Naive B cell (primary cell): Measurements from ENCODE around the gene DDX47. TPM values are rescaled to one million over a fixed set of nuclear protein-coding genes. Genes with fewer than 3 reads are reported as not detected.
"Not testable (repeated sequence)": the region's sequence is repeated elsewhere in the genome, so short reads cannot be mapped to it uniquely, and the experiment has no call there.

Experiments
- ATAC-seq, 2 donors: fragments of 150-1000 bp; cut with Tn5 transposase; 2 replicates each; pipeline ENCODE4 v1.10.0; 2021; ENCODE audit warnings: low read depth in 2 of 2, mild to moderate bottlenecking in 2 of 2, moderate library complexity in 2 of 2
- DNase-seq: peaks from one replicate; pipeline ENCODE4 v3.0.0; 2022
- H3K27ac Mint-ChIP-seq, 6 donors: one replicate each; pipeline ENCODE4 v1.8.0; 2020 to 2022; ENCODE audit warnings: mild to moderate bottlenecking in 6 of 6, mixed read lengths in 6 of 6, moderate library complexity in 5 of 6, inconsistent platforms in 2 of 6
- H3K27me3 Mint-ChIP-seq, 3 donors: one replicate each; pipeline ENCODE4 v1.8.0; 2021 to 2022; ENCODE audit warnings: mixed read lengths in 3 of 3, mild to moderate bottlenecking in 1 of 3
- H3K36me3 Mint-ChIP-seq, 2 donors: one replicate each; pipeline ENCODE4 v1.8.0; 2020 to 2022; ENCODE audit warnings: mixed read lengths in 2 of 2, inconsistent platforms in 1 of 2, mild to moderate bottlenecking in 1 of 2
- H3K4me1 Mint-ChIP-seq, 3 donors: one replicate each; pipeline ENCODE4 v1.8.0; 2020 to 2022; ENCODE audit warnings: mixed read lengths in 3 of 3, inconsistent platforms in 1 of 3, mild to moderate bottlenecking in 1 of 3, moderate library complexity in 1 of 3
- H3K4me3 Mint-ChIP-seq, 8 donors: one replicate each; pipeline ENCODE4 v1.8.0; 2020 to 2022; ENCODE audit warnings: mild to moderate bottlenecking in 8 of 8, mixed read lengths in 8 of 8, moderate library complexity in 8 of 8, inconsistent platforms in 2 of 8
- H3K9me3 Mint-ChIP-seq, 7 donors: one replicate each; pipeline ENCODE4 v1.8.0; 2020 to 2022; ENCODE audit warnings: mixed read lengths in 7 of 7, mild to moderate bottlenecking in 5 of 7, inconsistent platforms in 2 of 7, moderate library complexity in 1 of 7
- polyA plus RNA-seq, 6 donors: library from polyadenylated mRNA; unstranded; fragments of 300-500 nt; fragmentation: Illumina TruSeq; gene quantifications; one replicate each; pipeline ENCODE4 v1.2.3, GENCODE V29; 2021; ENCODE audit warnings: low read depth in 6 of 6

Gene DDX47
- polyA plus RNA-seq, 6 donors from 2014 or later = 52.0 to 98.1 (median 78.2) TPM

DNA sequence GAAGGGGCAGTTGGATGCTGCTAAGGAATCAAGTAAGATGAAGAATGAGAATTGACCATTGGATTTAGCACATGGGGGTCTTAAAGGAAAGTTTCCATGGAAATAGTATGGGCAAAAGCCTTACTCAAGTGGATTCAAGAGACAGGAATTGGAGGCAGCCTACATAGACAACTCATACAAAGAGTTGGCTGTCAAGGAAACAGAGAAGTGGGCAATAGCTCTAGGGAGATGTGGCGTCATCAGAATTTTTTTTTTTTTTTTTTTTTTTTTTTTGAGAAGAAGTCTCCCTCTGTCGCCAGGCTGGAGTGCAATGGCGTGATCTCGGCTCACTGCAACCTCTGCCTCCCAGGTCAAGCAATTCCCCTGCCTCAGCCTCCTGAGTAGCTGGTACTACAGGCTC lies 11.5 kb upstream of the DDX47 start:
- not testable (repeated sequence) for H3K27ac Mint-ChIP-seq, ATAC-seq, DNase-seq, H3K9me3 Mint-ChIP-seq, H3K27me3 Mint-ChIP-seq, H3K4me3 Mint-ChIP-seq, H3K36me3 Mint-ChIP-seq
- peaks cover 24 to 27% (median 26%) of the 10 kb centered on the region in 3 donors for H3K4me1 Mint-ChIP-seq

GRCh38 chr12:12803186-12803585 lies 10.0 kb upstream of the DDX47 start:
- no peaks in the 10 kb centered on the region for H3K27me3 Mint-ChIP-seq
- ATAC-seq (no peak), DNase-seq (no peak)
- H3K4me3 Mint-ChIP-seq = no peak overlapping the region
- peaks cover 28 to 42% (median 39%) of the 10 kb centered on the region in 3 donors for H3K4me1 Mint-ChIP-seq
- peak overlapping the region in 5 of 6 donors; percentile 18 to 87 (median 56) for H3K27ac Mint-ChIP-seq
- no peaks in the 10 kb centered on the region for H3K36me3 Mint-ChIP-seq
- H3K9me3 Mint-ChIP-seq = no peaks in the 10 kb centered on the region

GRCh38 chr12:12804011-12804410 lies 9.1 kb upstream of the DDX47 start:
- H3K9me3 Mint-ChIP-seq = no peaks in the 10 kb centered on the region
- H3K36me3 Mint-ChIP-seq = no peaks in the 10 kb centered on the region
- peaks cover 32 to 49% (median 47%) of the 10 kb centered on the region in 3 donors for H3K4me1 Mint-ChIP-seq
- no peak overlapping the region for H3K4me3 Mint-ChIP-seq
- ATAC-seq = no peak
- no peaks in the 10 kb centered on the region for H3K27me3 Mint-ChIP-seq
- no peak for DNase-seq
- H3K27ac Mint-ChIP-seq = peak overlapping the region in 3 of 6 donors; percentile 69 to 100 (median 98)

DNA sequence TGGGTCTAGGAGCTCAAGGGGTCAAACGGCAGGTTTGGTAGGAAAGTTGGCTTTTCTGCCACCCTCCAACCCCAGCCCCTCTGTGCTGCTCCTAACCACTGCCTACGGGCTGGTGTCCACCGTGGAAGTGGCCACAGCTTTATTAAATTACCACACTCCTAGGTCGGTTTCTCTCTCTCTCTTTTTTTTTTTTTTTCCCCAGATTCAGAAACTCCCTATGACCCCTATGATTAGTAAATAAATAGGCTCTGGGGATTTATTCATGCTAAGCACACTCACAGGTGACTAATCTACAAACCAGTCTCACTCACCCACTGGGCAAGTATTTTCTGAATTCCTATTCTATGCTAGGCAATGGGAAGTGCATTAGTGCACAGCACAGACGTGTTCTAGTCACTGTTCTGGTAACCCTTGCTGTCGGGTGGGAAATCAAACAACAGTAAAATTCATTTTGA lies 8.7 kb upstream of the DDX47 start:
- H3K4me1 Mint-ChIP-seq = peaks cover 37 to 53% (median 52%) of the 10 kb centered on the region in 3 donors

DNA sequence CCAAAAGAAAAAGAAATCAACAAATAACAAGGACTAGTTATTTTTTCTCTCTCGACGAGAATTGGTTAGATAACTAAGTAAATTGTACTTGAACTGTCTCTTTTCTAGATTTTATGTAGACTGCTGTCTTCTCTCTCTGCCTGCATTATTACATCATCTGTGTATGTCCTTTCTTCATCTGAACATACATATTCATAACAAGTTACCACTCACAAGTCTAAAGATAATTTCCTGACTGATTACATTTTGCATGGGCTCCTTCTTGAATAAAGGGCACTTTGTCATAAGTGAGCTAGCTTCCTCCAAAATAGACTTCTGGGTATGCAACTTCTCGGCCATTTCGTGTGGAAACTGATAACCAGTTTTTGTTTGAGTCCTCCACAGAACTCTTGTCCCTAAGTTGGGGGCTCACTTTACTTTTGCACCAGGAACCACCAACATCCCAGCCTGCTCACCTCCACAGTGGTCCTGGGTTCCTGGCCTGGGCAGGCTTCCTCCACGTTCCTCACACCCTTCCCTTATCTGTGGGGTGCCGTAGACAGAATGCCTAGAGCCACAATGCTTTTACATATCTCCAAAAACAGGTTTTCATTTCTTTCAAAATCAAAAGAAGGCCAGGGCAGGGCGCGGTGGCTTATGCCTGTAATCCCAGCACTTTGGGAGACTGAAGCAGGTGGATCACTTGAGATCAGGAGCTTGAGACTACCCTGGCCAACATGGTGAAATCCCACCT lies 6.2 kb upstream of the DDX47 start:
- Mint-ChIP-seq H3K36me3 (no peaks in the 10 kb centered on the region), H3K9me3 (no peaks in the 10 kb centered on the region), H3K27ac (peak overlapping the region; percentile 98 to 100 (median 99)), H3K27me3 (no peaks in the 10 kb centered on the region), H3K4me3 (peak overlapping the region in 5 of 8 donors; percentile 29 to 78 (median 44)), H3K4me1 (peaks cover 41 to 57% (median 52%) of the 10 kb centered on the region in 3 donors)
- DNase-seq = no peak
- no peak for ATAC-seq

More for the DNA sequence above, 8.7 kb upstream of the DDX47 start:
- no peaks in the 10 kb centered on the region for H3K9me3 Mint-ChIP-seq
- peak overlapping the region in 1 of 8 donors; percentile 19 for H3K4me3 Mint-ChIP-seq
- no peak for ATAC-seq
- peak overlapping the region in 5 of 6 donors; percentile 57 to 100 (median 82) for H3K27ac Mint-ChIP-seq
- H3K36me3 Mint-ChIP-seq = no peaks in the 10 kb centered on the region
- no peak for DNase-seq
- H3K27me3 Mint-ChIP-seq = no peaks in the 10 kb centered on the region

DNA sequence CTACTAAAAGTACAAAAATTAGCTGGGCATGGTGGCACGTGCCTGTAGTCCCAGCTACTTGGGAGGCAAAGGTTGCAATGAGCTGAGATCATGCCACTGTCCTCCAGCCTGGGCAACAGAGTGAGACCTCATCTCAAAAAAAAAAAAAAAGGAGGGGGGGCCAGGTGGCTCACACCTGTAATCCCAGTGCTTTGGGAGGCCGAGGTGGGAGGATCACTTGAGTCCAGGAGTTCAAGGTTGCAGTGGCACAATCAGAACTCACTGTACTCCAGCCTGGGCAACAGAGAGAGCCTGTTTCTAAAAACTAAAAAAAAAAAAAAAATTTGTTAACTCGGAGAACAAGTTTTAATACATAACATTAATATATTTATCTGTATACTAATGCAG lies 5.6 kb upstream of the DDX47 start:
- ATAC-seq, H3K36me3 Mint-ChIP-seq, H3K9me3 Mint-ChIP-seq, H3K27me3 Mint-ChIP-seq, DNase-seq: not testable (repeated sequence)
- peak overlapping the region in 5 of 8 donors; percentile 32 to 90 (median 47) for H3K4me3 Mint-ChIP-seq
- H3K4me1 Mint-ChIP-seq = peaks cover 36 to 53% (median 46%) of the 10 kb centered on the region in 3 donors
- H3K27ac Mint-ChIP-seq = peak overlapping the region; percentile 98 to 100 (median 99)

- peak; percentile 87 for DNase-seq
- Mint-ChIP-seq H3K27ac (peak overlapping the region; percentile 98 to 100 (median 99)), H3K4me1 (peaks cover 39 to 58% (median 46%) of the 10 kb centered on the region in 3 donors), H3K27me3 (no peaks in the 10 kb centered on the region), H3K4me3 (peak overlapping the region; percentile 44 to 92 (median 80)), H3K36me3 (no peaks in the 10 kb centered on the region), H3K9me3 (no peaks in the 10 kb centered on the region)
- peak; percentile 84 to 85 for ATAC-seq
Measured at GRCh38 chr12:12807970-12808702, 5.0 kb upstream of the DDX47 start.

DNA sequence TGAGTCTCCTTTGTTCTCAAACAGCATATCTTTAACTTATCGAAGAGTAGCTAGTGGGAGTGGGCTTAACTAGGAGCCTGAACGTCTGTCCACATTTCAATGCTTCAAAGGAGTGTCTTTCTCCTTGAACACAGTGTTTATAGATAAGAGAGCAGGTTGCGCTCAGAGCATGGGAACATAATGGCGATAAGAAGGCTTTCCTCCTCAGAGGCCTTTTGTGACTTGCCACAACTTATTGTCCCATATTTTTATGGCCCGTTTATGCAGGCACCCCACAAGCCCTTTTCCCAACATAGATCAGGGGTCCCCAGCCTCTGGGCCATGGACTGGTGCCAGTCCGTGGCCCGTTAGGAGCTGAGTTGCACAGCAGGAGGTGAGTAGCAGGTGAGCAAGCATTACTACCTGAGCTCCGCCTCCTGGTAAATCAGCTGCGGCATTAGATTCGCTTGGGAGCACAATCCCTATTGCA lies 2.6 kb upstream of the DDX47 start:
- no peaks in the 10 kb centered on the region for H3K27me3 Mint-ChIP-seq
- peaks cover 2 to 5% of the 10 kb centered on the region in 2 donors for H3K36me3 Mint-ChIP-seq
- H3K4me3 Mint-ChIP-seq = no peak overlapping the region
- DNase-seq (no peak), ATAC-seq (no peak)
- H3K27ac Mint-ChIP-seq = peak overlapping the region in 4 of 6 donors; percentile 38 to 98 (median 74)
- H3K4me1 Mint-ChIP-seq = peaks cover 53 to 68% (median 63%) of the 10 kb centered on the region in 3 donors
- H3K9me3 Mint-ChIP-seq = no peaks in the 10 kb centered on the region

DNA sequence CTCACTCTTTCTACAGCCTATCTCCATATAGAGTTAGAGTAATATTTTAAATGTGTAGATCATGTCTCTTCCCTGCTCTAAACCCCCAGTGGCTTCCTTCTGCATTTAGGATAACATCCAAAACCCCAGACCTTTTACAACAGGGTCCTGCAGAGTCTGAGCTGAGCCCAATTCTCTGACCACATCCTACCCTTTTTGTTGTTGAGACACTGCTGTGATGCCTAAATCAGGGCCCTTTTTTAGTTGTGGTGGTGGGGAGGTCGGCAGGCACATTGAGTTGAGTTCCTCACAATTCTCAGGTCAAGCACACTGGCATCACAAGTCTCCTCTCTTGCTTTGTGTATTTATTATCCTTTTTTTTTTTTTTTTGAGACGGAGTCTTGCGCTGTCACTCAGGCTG lies 1.8 kb upstream of the DDX47 start:
- peaks cover 55 to 69% (median 64%) of the 10 kb centered on the region in 3 donors for H3K4me1 Mint-ChIP-seq
- H3K9me3 Mint-ChIP-seq = no peaks in the 10 kb centered on the region
- H3K27me3 Mint-ChIP-seq = no peaks in the 10 kb centered on the region
- peaks cover 8 to 9% of the 10 kb centered on the region in 2 donors for H3K36me3 Mint-ChIP-seq
- no peak for ATAC-seq
- DNase-seq = no peak
- peak overlapping the region in 1 of 8 donors; percentile 16 for H3K4me3 Mint-ChIP-seq
- H3K27ac Mint-ChIP-seq = peak overlapping the region in 1 of 6 donors; percentile 80

DNA sequence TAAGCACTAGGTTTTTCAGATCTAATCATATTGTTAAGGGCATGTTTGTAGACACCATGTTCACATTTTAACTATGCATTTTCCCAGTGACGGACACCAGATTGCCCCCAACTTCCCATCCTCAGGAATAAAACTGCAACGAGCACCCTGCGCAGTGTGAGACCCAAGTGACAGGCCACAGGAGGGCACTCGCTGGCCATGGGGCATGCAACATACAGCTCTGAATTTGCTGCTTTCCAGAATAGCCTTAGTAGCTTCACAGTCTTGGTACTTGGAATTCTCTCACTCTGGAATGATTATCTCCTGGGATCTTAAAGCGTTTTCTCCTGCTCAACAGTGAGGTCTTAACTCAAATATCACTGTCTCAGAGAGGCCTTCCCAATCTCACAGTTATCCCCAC lies 972 bp upstream of the DDX47 start:
- ATAC-seq = no peak
- no peaks in the 10 kb centered on the region for H3K27me3 Mint-ChIP-seq
- no peaks in the 10 kb centered on the region for H3K9me3 Mint-ChIP-seq
- H3K27ac Mint-ChIP-seq = peak overlapping the region in 1 of 6 donors; percentile 24
- no peak for DNase-seq
- H3K36me3 Mint-ChIP-seq = peaks cover 8 to 9% of the 10 kb centered on the region in 2 donors
- peak overlapping the region in 2 of 8 donors; percentile 73 to 97 for H3K4me3 Mint-ChIP-seq
- H3K4me1 Mint-ChIP-seq = peaks cover 55 to 69% (median 60%) of the 10 kb centered on the region in 3 donors

- Mint-ChIP-seq H3K27me3 (no peaks in the 10 kb centered on the region), H3K4me1 (peaks cover 55 to 65% (median 57%) of the 10 kb centered on the region in 3 donors), H3K27ac (peak overlapping the region in 5 of 6 donors; percentile 96 to 98 (median 98)), H3K9me3 (no peaks in the 10 kb centered on the region), H3K36me3 (peaks cover 8 to 9% of the 10 kb centered on the region in 2 donors), H3K4me3 (peak overlapping the region; percentile 88 to 98 (median 95))
- no peak for DNase-seq
- ATAC-seq = no peak
Measured at GRCh38 chr12:12812618-12813119, 477 bp upstream of the DDX47 start.

- Mint-ChIP-seq H3K4me3 (peak overlapping the region in 1 of 8 donors; percentile 35), H3K36me3 (peaks cover 16 to 28% of the 10 kb centered on the region in 2 donors), H3K27ac (peak overlapping the region in 1 of 6 donors; percentile 32), H3K9me3 (no peaks in the 10 kb centered on the region), H3K27me3 (no peaks in the 10 kb centered on the region), H3K4me1 (peaks cover 47 to 66% (median 55%) of the 10 kb centered on the region in 3 donors)
- DNase-seq (no peak), ATAC-seq (no peak)
Measured at GRCh38 chr12:12817616-12818015, 4.5 kb downstream of the DDX47 start.

GRCh38 chr12:12818701-12819100 lies 5.6 kb downstream of the DDX47 start:
- Mint-ChIP-seq H3K4me1 (peaks cover 36 to 55% (median 44%) of the 10 kb centered on the region in 3 donors), H3K27me3 (no peaks in the 10 kb centered on the region), H3K36me3 (peaks cover 17 to 38% of the 10 kb centered on the region in 2 donors), H3K9me3 (no peaks in the 10 kb centered on the region), H3K4me3 (no peak overlapping the region), H3K27ac (peak overlapping the region in 2 of 6 donors; percentile 23 to 32)
- no peak for DNase-seq
- no peak for ATAC-seq
